ENCODE measurements around the gene ATP6V0A1. TPM values are rescaled to one million over a fixed set of nuclear protein-coding genes. Genes with fewer than 3 reads are reported as not detected.

ATP6V0A1 gene
- total RNA-seq, 1 donor from 2014 or later, result 31.1 TPM

- DNase-seq (ENCODE audit: missing footprints) (no peak), ATAC-seq (no peak)
- intact Hi-C loops (cut with DNase I), result no loop called here
Measured at GRCh38 chr17:42509409-42509808, 50.7 kb downstream of the ATP6V0A1 start.

GRCh38 chr17:42509841-42510240 lies 51.2 kb downstream of the ATP6V0A1 start:
- intact Hi-C loops (cut with DNase I), result no loop called here

GRCh38 chr17:42512246-42512645 lies 53.6 kb downstream of the ATP6V0A1 start:
- no peak for DNase-seq (ENCODE audit: missing footprints)
- intact Hi-C loops (cut with DNase I), result no loop called here
- ATAC-seq, result no peak

More at GRCh38 chr17:42509841-42510240, 51.2 kb downstream of the ATP6V0A1 start:
- ATAC-seq, result no peak
- no peak for DNase-seq (ENCODE audit: missing footprints)

- no peak for DNase-seq (ENCODE audit: missing footprints)
- intact Hi-C loops (cut with DNase I), result no loop called here
- no peak for ATAC-seq
Measured at GRCh38 chr17:42512733-42513251, 54.1 kb downstream of the ATP6V0A1 start.

- ATAC-seq (no peak), DNase-seq (ENCODE audit: missing footprints) (no peak)
- intact Hi-C loops (cut with DNase I), result no loop called here
Measured at GRCh38 chr17:42513686-42514085, 55.0 kb downstream of the ATP6V0A1 start.

- intact Hi-C loops (cut with DNase I), result no loop called here
- no peak for DNase-seq (ENCODE audit: missing footprints)
- ATAC-seq, result no peak
Measured at GRCh38 chr17:42514279-42514678, 55.6 kb downstream of the ATP6V0A1 start.

GRCh38 chr17:42514867-42515266 lies 56.2 kb downstream of the ATP6V0A1 start:
- intact Hi-C loops (cut with DNase I), result loop anchor here (5.0 kb wide), 4 partner anchors 58 to 193 kb away; partner anchors contain the start of genes ATP6V0A1 and CAVIN1
- ATAC-seq (no peak), DNase-seq (ENCODE audit: missing footprints) (no peak)

- DNase-seq (ENCODE audit: missing footprints) (peak; percentile 92), ATAC-seq (peak; percentile 64)
- intact Hi-C loops (cut with DNase I), result loop anchor here (5.0 kb wide), 4 partner anchors 60 to 195 kb away; partner anchors contain the start of genes ATP6V0A1 and CAVIN1
Measured at GRCh38 chr17:42517516-42517915, 58.8 kb downstream of the ATP6V0A1 start.

- peak; percentile 47 for ATAC-seq
- DNase-seq (ENCODE audit: missing footprints), result no peak
- intact Hi-C loops (cut with DNase I), result loop anchor here (5.0 kb wide), 4 partner anchors 61 to 196 kb away; partner anchors contain the start of genes ATP6V0A1 and CAVIN1
Measured at GRCh38 chr17:42518046-42518754, 59.5 kb downstream of the ATP6V0A1 start.

GRCh38 chr17:42518755-42519545 lies 60.3 kb downstream of the ATP6V0A1 start:
- ATAC-seq (peak; percentile 12), DNase-seq (ENCODE audit: missing footprints) (no peak)
- intact Hi-C loops (cut with DNase I), result loop anchor here (5.0 kb wide), 4 partner anchors 62 to 197 kb away; partner anchors contain the start of genes ATP6V0A1 and CAVIN1

GRCh38 chr17:42519546-42520491 lies 61.1 kb downstream of the ATP6V0A1 start:
- intact Hi-C loops (cut with DNase I), result loop anchor here (5.0 to 10.0 kb wide), 6 partner anchors 63 to 495 kb away; partner anchors contain the start of genes ATP6V0A1, CAVIN1, HCRT and KCNH4
- DNase-seq (ENCODE audit: missing footprints) (peak; percentile 94), ATAC-seq (peak; percentile 78)

GRCh38 chr17:42520540-42520951 lies 61.9 kb downstream of the ATP6V0A1 start:
- intact Hi-C loops (cut with DNase I), result loop anchor here (10.0 kb wide), 2 partner anchors 336 to 496 kb away; partner anchors contain the start of genes HCRT, KCNH4 and NKIRAS2
- no peak for ATAC-seq
- DNase-seq (ENCODE audit: missing footprints), result no peak

GRCh38 chr17:42521036-42521435 lies 62.4 kb downstream of the ATP6V0A1 start:
- intact Hi-C loops (cut with DNase I), result loop anchor here (10.0 kb wide), 2 partner anchors 336 to 496 kb away; partner anchors contain the start of genes HCRT, KCNH4 and NKIRAS2
- ATAC-seq, result no peak
- no peak for DNase-seq (ENCODE audit: missing footprints)

- no peak for DNase-seq (ENCODE audit: missing footprints)
- ATAC-seq, result no peak
- intact Hi-C loops (cut with DNase I), result loop anchor here (10.0 kb wide), 2 partner anchors 337 to 497 kb away; partner anchors contain the start of genes HCRT, KCNH4 and NKIRAS2
Measured at GRCh38 chr17:42521666-42522262, 63.1 kb downstream of the ATP6V0A1 start.

- DNase-seq (ENCODE audit: missing footprints), result no peak
Measured at GRCh38 chr17:42522263-42522790, 63.6 kb downstream of the ATP6V0A1 start.

GRCh38 chr17:42522798-42523278 lies 64.2 kb downstream of the ATP6V0A1 start:
- DNase-seq (ENCODE audit: missing footprints) (no peak), ATAC-seq (no peak)
- intact Hi-C loops (cut with DNase I), result loop anchor here (10.0 kb wide), 2 partner anchors 338 to 498 kb away; partner anchors contain the start of genes HCRT, KCNH4 and NKIRAS2

More at GRCh38 chr17:42522263-42522790, 63.6 kb downstream of the ATP6V0A1 start:
- ATAC-seq, result no peak
- intact Hi-C loops (cut with DNase I), result loop anchor here (10.0 kb wide), 2 partner anchors 338 to 498 kb away; partner anchors contain the start of genes HCRT, KCNH4 and NKIRAS2

- intact Hi-C loops (cut with DNase I), result loop anchor here (10.0 kb wide), 2 partner anchors 340 to 500 kb away; partner anchors contain the start of genes HCRT, KCNH4 and NKIRAS2
- DNase-seq (ENCODE audit: missing footprints) (no peak), ATAC-seq (no peak)
Measured at GRCh38 chr17:42525221-42525620, 66.5 kb downstream of the ATP6V0A1 start.
